Heart right ventricle (tissue), 16 donors: Measurements from ENCODE around the gene WNT1. TPM values are rescaled to one million over a fixed set of nuclear protein-coding genes. Genes with fewer than 3 reads are reported as not detected.

Experiments
- ATAC-seq, 8 donors: fragments of 200-7000 bp; cut with Tn5 transposase; one replicate each; pipeline ENCODE4 v1.9.1; 2020; ENCODE audit warnings: mild to moderate bottlenecking in 8 of 8, moderate library complexity in 8 of 8, moderate number of reproducible peaks in 1 of 8
- DNase-seq, 2 donors: peaks; one replicate each; pipeline ENCODE4 v3.0.0-alpha.2; 2020
- H3K27ac ChIP-seq, 10 donors: fragments of 200-600 bp; sonication (generic) in 2 of 10; one replicate each; pipeline versions ENCODE4 v1.5.0 to v1.8.0; 2020 to 2022; ENCODE audit warnings: mild to moderate bottlenecking in 3 of 10
- H3K27me3 ChIP-seq, 7 donors: fragments of 200-600 bp; one replicate each; pipeline ENCODE4 v1.8.0; 2021 to 2022; ENCODE audit warnings: mild to moderate bottlenecking in 2 of 7
- H3K36me3 ChIP-seq, 9 donors: fragments of 200-600 bp; sonication (generic) in 1 of 9; one replicate each; pipeline versions ENCODE4 v1.5.0 to v1.8.0; 2020 to 2022; ENCODE audit warnings: mild to moderate bottlenecking in 2 of 9
- H3K4me1 ChIP-seq, 9 donors: fragments of 200-600 bp; sonication (generic) in 1 of 9; one replicate each; pipeline versions ENCODE4 v1.5.0 to v1.8.0; 2020 to 2022; ENCODE audit warnings: mild to moderate bottlenecking in 4 of 9
- H3K4me3 ChIP-seq, 10 donors: fragments of 200-600 bp; sonication (generic) in 2 of 10; one replicate each; pipeline versions ENCODE4 v1.5.0 to v1.8.0; 2020 to 2022; ENCODE audit warnings: mild to moderate bottlenecking in 7 of 10, moderate library complexity in 2 of 10
- H3K9me3 ChIP-seq, 11 donors: fragments of 200-600 bp in 10 of 11; sonication (generic) in 2 of 11; one replicate each; pipeline versions ENCODE4 v1.5.0 to v1.8.0; 2013 to 2022; ENCODE audit warnings: mild to moderate bottlenecking in 2 of 11, control low read depth in 1 of 11, moderate library complexity in 1 of 11
- CTCF ChIP-seq, 9 donors: fragments of 200-600 bp; sonication (generic) in 2 of 9; IDR thresholded peaks; one replicate each; pipeline versions ENCODE4 v1.5.0 to v1.8.0; 2021 to 2022; ENCODE audit warnings: antibody characterized with exemption in 9 of 9, mild to moderate bottlenecking in 5 of 9, moderate library complexity in 1 of 9
- WGBS, 2 donors: extraction: QIAGEN DNeasy Blood & Tissue Kit; methylation state at CpG; one replicate each; pipeline ENCODE4 v1.1.7; 2013; ENCODE audit warnings: inconsistent platforms in 1 of 2; 5-methylcytosine and 5-hydroxymethylcytosine counted together
- intact Hi-C, 10 donors: fragments of 100-400 bp; cut with DNase I; formaldehyde crosslinking; loops; one replicate each; pipeline versions ENCODE4 v1.11.1 to v1.14.2; 2022
- polyA plus RNA-seq, 2 donors: library from polyadenylated mRNA; stranded (reverse); fragments of 200-250 nt; gene quantifications; one replicate each; pipeline ENCODE4 v1.2.3, GENCODE V29; 2013
- total RNA-seq, 10 donors: library from RNA; stranded (reverse); fragmentation: NEBNext Ultra II Directional in 3 of 10; extraction: Animal tissue kit (Norgen Biotek cat#: 25700) in 3 of 10; gene quantifications; one replicate each; pipeline versions ENCODE4 v1.2.1 to v1.2.4, GENCODE V29; 2021 to 2023
- donor health status: Arrhythmogenic right ventricular cardiomyopathy.
- donor health status: ischemic (EF 13 %, LVEDD 7.1; RV severe dilation, severe dysfunction).
- donor health status: healthy with polysubstance abuse.
- donor health status: DM: no; HTN: yes; CAD: no.
- donor health status: DM: no; HTN: no; CAD: no.
- donor health status: ischemic (EF 25% LVEDD 6.9; RV normal size, moderate dysfunction).
- donor health status: ischemic (EF 25% LVEDD 5.7; RV mildly dilated, moderate dysfunction).
- donor health status: healthy.
- donor health status: DM: yes; HTN: yes; CAD: no.
- donor health status: Ischemic cardiomyopathy.
- donor health status: ischemic (EF 35%, LVEDD 5.7; RV mildly dilated, moderate dysfunction).
- donor health status: nonischemic (EF 11% LVEDD 7.7; RV severe dilation, severe dysfunction).
- donor health status: DM: yes; HTN: yes; CAD: no.
- donor health status: PGD.
- donor health status: ischemic (EF 29% LVEDD 5.4; RV normal size, mild dysfunction).
- donor health status: nonischemic (EF 23%, LVEDD 6.1; RV moderate dilation, normal function).

The WNT1 gene
- total and polyA plus RNA-seq, 12 donors: not detected

GRCh38 chr12:48995086-48995879 lies 17.2 kb downstream of the WNT1 start:
- WGBS, 2 donors: 6 to 7% methylated on average over 32 of the region's 32 CpGs
- Histone ChIP-seq H3K9me3 (no peaks in the 10 kb centered on the region), H3K4me1 (peaks cover 13 to 54% (median 39%) of the 10 kb centered on the region in 9 donors), H3K27me3 (peaks cover 4 to 93% (median 55%) of the 10 kb centered on the region in 7 donors), H3K27ac (no peak overlapping the region), H3K36me3 (peaks cover 0 to under 1% (median 0%) of the 10 kb centered on the region in 9 donors), H3K4me3 (peak overlapping the region in 9 of 10 donors; percentile 8 to 40 (median 29))
- intact Hi-C loops: loop anchor here in 2 of 10 donors (5.0 to 10.0 kb wide), 2 partner anchors 140 to 143 kb away; partner anchors contain the start of gene DDX23 (in 2 of the 2)
- DNase-seq: peak; percentile 79 to 80
- ATAC-seq: peak; percentile 61 to 87 (median 79)
- TF ChIP-seq CTCF (IDR thresholded peaks at IDR 0.05): peak; percentile 65 to 91 (median 87)

- H3K4me1 ChIP-seq: peaks cover 13 to 64% (median 42%) of the 10 kb centered on the region in 9 donors
- H3K27ac ChIP-seq: peak overlapping the region in 1 of 10 donors; percentile 39
- 5 to 7% methylated on average over 71 of the region's 71 CpGs for WGBS, 2 donors
- peak; percentile 58 to 90 (median 78) for TF ChIP-seq CTCF (IDR thresholded peaks at IDR 0.05)
- peak overlapping the region in 9 of 10 donors; percentile 34 to 56 (median 54) for H3K4me3 ChIP-seq
- DNase-seq (peak; percentile 78 to 79), ATAC-seq (peak; percentile 46 to 80 (median 72))
- intact Hi-C loops: loop anchor here in 3 of 10 donors (1.0 to 10.0 kb wide), 3 partner anchors 21 to 145 kb away; partner anchors contain the start of genes DDX23 (in 2 of the 3) and PRKAG1 (in 1 of the 3)
- peaks cover 4 to 92% (median 54%) of the 10 kb centered on the region in 7 donors for H3K27me3 ChIP-seq
- peaks cover 0 to 18% (median 4%) of the 10 kb centered on the region in 9 donors for H3K36me3 ChIP-seq
- H3K9me3 ChIP-seq: no peaks in the 10 kb centered on the region
Observed at GRCh38 chr12:48996794-48997718, 18.9 kb downstream of the WNT1 start.

- TF ChIP-seq CTCF (IDR thresholded peaks at IDR 0.05): no peak
- peaks cover 13 to 64% (median 42%) of the 10 kb centered on the region in 9 donors for H3K4me1 ChIP-seq
- peaks cover 0 to 27% (median 10%) of the 10 kb centered on the region in 9 donors for H3K36me3 ChIP-seq
- peak in 2 of 8 donors; percentile 4 to 5 for ATAC-seq
- H3K4me3 ChIP-seq: peak overlapping the region in 9 of 10 donors; percentile 35 to 56 (median 54)
- H3K27ac ChIP-seq: no peak overlapping the region
- no peaks in the 10 kb centered on the region for H3K9me3 ChIP-seq
- peaks cover 4 to 85% (median 57%) of the 10 kb centered on the region in 7 donors for H3K27me3 ChIP-seq
- intact Hi-C loops: loop anchor here in 2 of 10 donors (5.0 to 10.0 kb wide), 2 partner anchors 143 to 146 kb away; partner anchors contain the start of gene DDX23 (in 2 of the 2)
- DNase-seq: peak in 1 of 2 donors; percentile 34
- WGBS, 2 donors: 4 to 6% methylated on average over 52 to 57 of the region's 57 CpGs
Observed at GRCh38 chr12:48997719-48998496, 19.8 kb downstream of the WNT1 start.
